Measurements from ENCODE around the gene PLXNB2. TPM values are rescaled to one million over a fixed set of nuclear protein-coding genes. Genes with fewer than 3 reads are reported as not detected.

The PLXNB2 gene
- total RNA-seq, 3 donors from 2014 or later (not counting 1 experiment from before 2014, with no cell fraction given): 6.0 to 34.7 (median 18.9) TPM

GRCh38 chr22:50312371-50312770 is 4.9 kb upstream of the PLXNB2 start:
- peaks cover 44% of the 10 kb centered on the region for H3K4me1 ChIP-seq (ENCODE audit: control insufficient read depth, insufficient read depth, low read length)
- no peaks in the 10 kb centered on the region for H3K36me3 ChIP-seq (ENCODE audit: control insufficient read depth, insufficient read depth, low read length)
- no peak overlapping the region for H3K4me3 Mint-ChIP-seq
- ATAC-seq (no peak), DNase-seq (no peak)
- no peaks in the 10 kb centered on the region for H3K9me3 ChIP-seq (ENCODE audit: control insufficient read depth, insufficient read depth, low read length)
- peaks cover 13 to 23% of the 10 kb centered on the region in 2 donors for H3K4me1 Mint-ChIP-seq
- no peak overlapping the region for H3K4me3 ChIP-seq (ENCODE audit: low read length)
- H3K27ac Mint-ChIP-seq: no peak overlapping the region
- no peak overlapping the region for H3K27ac ChIP-seq (ENCODE audit: low read length)
- peaks cover 0 to 3% of the 10 kb centered on the region in 2 donors for H3K27me3 Mint-ChIP-seq (ENCODE audit: low read depth in 2 of 2)
- WGBS (ENCODE audit: insufficient coverage): 98% methylated on average over 9 of the region's 12 CpGs
- H3K27me3 ChIP-seq (ENCODE audit: control insufficient read depth, insufficient read depth, low read length): no peaks in the 10 kb centered on the region
- TF ChIP-seq CTCF (IDR thresholded peaks at IDR 0.05): no peak
- intact Hi-C loops (cut with micrococcal nuclease): no loop called here
- no peaks in the 10 kb centered on the region for H3K36me3 Mint-ChIP-seq
- no peaks in the 10 kb centered on the region for H3K9me3 Mint-ChIP-seq

GRCh38 chr22:50311606-50312351 is 4.3 kb upstream of the PLXNB2 start:
- WGBS (ENCODE audit: insufficient coverage): 85% methylated on average over 23 of the region's 23 CpGs
- ATAC-seq (no peak), DNase-seq (no peak)
- Mint-ChIP-seq H3K4me1 (peaks cover 13 to 23% of the 10 kb centered on the region in 2 donors), H3K9me3 (no peaks in the 10 kb centered on the region), H3K27me3 (ENCODE audit: low read depth in 2 of 2) (peaks cover 0 to 3% of the 10 kb centered on the region in 2 donors), H3K27ac (no peak overlapping the region), H3K4me3 (no peak overlapping the region), H3K36me3 (no peaks in the 10 kb centered on the region)
- intact Hi-C loops (cut with micrococcal nuclease): no loop called here
- Histone ChIP-seq H3K4me1 (ENCODE audit: control insufficient read depth, insufficient read depth, low read length) (peaks cover 46% of the 10 kb centered on the region), H3K9me3 (ENCODE audit: control insufficient read depth, insufficient read depth, low read length) (no peaks in the 10 kb centered on the region), H3K4me3 (ENCODE audit: low read length) (no peak overlapping the region), H3K27ac (ENCODE audit: low read length) (no peak overlapping the region), H3K27me3 (ENCODE audit: control insufficient read depth, insufficient read depth, low read length) (peaks cover 1% of the 10 kb centered on the region), H3K36me3 (ENCODE audit: control insufficient read depth, insufficient read depth, low read length) (no peaks in the 10 kb centered on the region)
- TF ChIP-seq CTCF (IDR thresholded peaks at IDR 0.05): no peak

- ATAC-seq (no peak), DNase-seq (no peak)
- Histone ChIP-seq H3K27ac (ENCODE audit: low read length) (no peak overlapping the region), H3K27me3 (ENCODE audit: control insufficient read depth, insufficient read depth, low read length) (peaks cover 7% of the 10 kb centered on the region), H3K4me1 (ENCODE audit: control insufficient read depth, insufficient read depth, low read length) (peaks cover 53% of the 10 kb centered on the region), H3K36me3 (ENCODE audit: control insufficient read depth, insufficient read depth, low read length) (no peaks in the 10 kb centered on the region), H3K9me3 (ENCODE audit: control insufficient read depth, insufficient read depth, low read length) (no peaks in the 10 kb centered on the region), H3K4me3 (ENCODE audit: low read length) (no peak overlapping the region)
- H3K4me3 Mint-ChIP-seq: no peak overlapping the region
- no peaks in the 10 kb centered on the region for H3K36me3 Mint-ChIP-seq
- H3K4me1 Mint-ChIP-seq: peaks cover 13 to 23% of the 10 kb centered on the region in 2 donors
- no peak for TF ChIP-seq CTCF (IDR thresholded peaks at IDR 0.05)
- H3K27me3 Mint-ChIP-seq (ENCODE audit: low read depth in 2 of 2): peaks cover 4 to 7% of the 10 kb centered on the region in 2 donors
- no peaks in the 10 kb centered on the region for H3K9me3 Mint-ChIP-seq
- intact Hi-C loops (cut with micrococcal nuclease): no loop called here
- H3K27ac Mint-ChIP-seq: no peak overlapping the region
- WGBS (ENCODE audit: insufficient coverage): 90% methylated on average over 16 of the region's 16 CpGs
These were observed 3.6 kb upstream of the PLXNB2 start for GRCh38 chr22:50310949-50311444.

All from natural killer cell (primary cell).